ENCODE results near the gene SPAG16.
"Not testable (repeated sequence)": the region's sequence is repeated elsewhere in the genome, so short reads cannot be mapped to it uniquely, and the experiment has no call there.

SPAG16 gene

GRCh38 chr2:213271947-213272346 lies 12.3 kb upstream of the SPAG16 start:
- ATAC-seq (no peak), DNase-seq (no peak)

- no peak for DNase-seq
- no peak for ATAC-seq
Measured at GRCh38 chr2:213274143-213274542, 10.1 kb upstream of the SPAG16 start.

- DNase-seq (no peak), ATAC-seq (no peak)
Measured at GRCh38 chr2:213275265-213275664, 9.0 kb upstream of the SPAG16 start.

- DNase-seq, ATAC-seq: not testable (repeated sequence)
Measured at GRCh38 chr2:213277134-213277533, 7.1 kb upstream of the SPAG16 start.

- no peak for DNase-seq
- no peak for ATAC-seq
Measured at GRCh38 chr2:213279116-213279620, 5.1 kb upstream of the SPAG16 start.

- ATAC-seq (no peak), DNase-seq (no peak)
Measured at GRCh38 chr2:213279971-213280370, 4.3 kb upstream of the SPAG16 start.

- no peak for ATAC-seq
- no peak for DNase-seq
Measured at GRCh38 chr2:213281156-213281555, 3.1 kb upstream of the SPAG16 start.

GRCh38 chr2:213285404-213285803 lies 1.1 kb downstream of the SPAG16 start:
- ATAC-seq (no peak), DNase-seq (no peak)

- ATAC-seq (no peak), DNase-seq (no peak)
Measured at GRCh38 chr2:213286161-213286560, 1.9 kb downstream of the SPAG16 start.

- DNase-seq (no peak), ATAC-seq (no peak)
Measured at GRCh38 chr2:213288913-213289700, 4.8 kb downstream of the SPAG16 start.

- ATAC-seq (no peak), DNase-seq (no peak)
Measured at GRCh38 chr2:213290501-213290900, 6.2 kb downstream of the SPAG16 start.

- ATAC-seq (no peak), DNase-seq (no peak)
Measured at GRCh38 chr2:213296270-213296669, 12.0 kb downstream of the SPAG16 start.

- ATAC-seq (no peak), DNase-seq (no peak)
Measured at GRCh38 chr2:213306316-213306942, 22.2 kb downstream of the SPAG16 start.

- ATAC-seq (no peak), DNase-seq (no peak)
Measured at GRCh38 chr2:213315168-213315876, 31.1 kb downstream of the SPAG16 start.

GRCh38 chr2:213316001-213316735 lies 31.9 kb downstream of the SPAG16 start:
- no peak for DNase-seq
- no peak for ATAC-seq

- ATAC-seq (no peak), DNase-seq (no peak)
Measured at GRCh38 chr2:213317929-213318328, 33.7 kb downstream of the SPAG16 start.

GRCh38 chr2:213320604-213321003 lies 36.3 kb downstream of the SPAG16 start:
- DNase-seq (no peak), ATAC-seq (no peak)

- ATAC-seq: no peak
- DNase-seq: no peak
Measured at GRCh38 chr2:213336253-213336770, 52.0 kb downstream of the SPAG16 start.

GRCh38 chr2:213353419-213353818 lies 69.2 kb downstream of the SPAG16 start:
- no peak for ATAC-seq

GRCh38 chr2:213376644-213377043 lies 92.4 kb downstream of the SPAG16 start:
- ATAC-seq: no peak

More at GRCh38 chr2:213353419-213353818, 69.2 kb downstream of the SPAG16 start:
- no peak for DNase-seq

GRCh38 chr2:213407027-213407426 lies 122.8 kb downstream of the SPAG16 start:
- not testable (repeated sequence) for ATAC-seq, DNase-seq

More at GRCh38 chr2:213376644-213377043, 92.4 kb downstream of the SPAG16 start:
- DNase-seq: no peak
